Tibial nerve (tissue), 4 donors: Measurements from ENCODE around the gene HYCC2.
"Not testable (repeated sequence)": the region's sequence is repeated elsewhere in the genome, so short reads cannot be mapped to it uniquely, and the experiment has no call there.

Experiments used
- EP300 ChIP-seq, 2 donors: sonication (generic); formaldehyde crosslinking; IDR thresholded peaks; one replicate each; pipeline ENCODE4 v1.6.1; 2017; ENCODE audit warnings: antibody characterized with exemption in 2 of 2, mild to moderate bottlenecking in 1 of 2
- POLR2A ChIP-seq, 2 donors: fragments of 450-650 bp; IDR thresholded peaks; one replicate each; pipeline ENCODE4 v1.6.1; 2017; ENCODE audit warnings: antibody characterized with exemption in 2 of 2, mild to moderate bottlenecking in 2 of 2, moderate library complexity in 2 of 2
- TF ChIP-seq, protein P1 (sequence below), 5 experiments: fragments of 200-600 bp in 3 of 5; fragments of 450-650 bp in 2 of 5; sonication (generic) in 3 of 5; IDR thresholded peaks; one replicate each; pipeline ENCODE4 v1.5.1; 2016 to 2019; ENCODE audit warnings: antibody characterized with exemption in 5 of 5, mild to moderate bottlenecking in 3 of 5, moderate library complexity in 2 of 5

DNA sequence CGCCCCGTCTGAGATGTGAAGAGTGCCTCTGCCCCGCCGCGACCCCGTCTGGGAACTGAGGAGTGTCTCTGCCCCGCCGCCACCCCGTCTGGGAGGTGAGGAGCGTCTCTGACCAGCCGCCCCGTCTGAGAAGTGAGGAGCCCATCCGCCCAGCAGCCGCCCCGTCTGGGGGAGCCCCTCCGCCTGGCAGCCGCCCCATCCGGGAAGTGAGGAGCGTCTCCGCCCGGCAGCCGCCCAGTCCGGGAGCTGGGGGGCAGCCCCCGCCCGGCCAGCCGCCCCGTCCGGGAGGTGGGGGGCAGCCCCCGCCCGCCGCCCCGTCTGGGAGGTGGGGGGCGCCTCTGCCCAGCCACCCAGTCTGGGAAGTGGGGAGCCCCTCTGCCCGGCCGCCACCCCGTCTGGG lies 29.0 kb downstream of the HYCC2 start:
- TF ChIP-seq, protein P1, sequence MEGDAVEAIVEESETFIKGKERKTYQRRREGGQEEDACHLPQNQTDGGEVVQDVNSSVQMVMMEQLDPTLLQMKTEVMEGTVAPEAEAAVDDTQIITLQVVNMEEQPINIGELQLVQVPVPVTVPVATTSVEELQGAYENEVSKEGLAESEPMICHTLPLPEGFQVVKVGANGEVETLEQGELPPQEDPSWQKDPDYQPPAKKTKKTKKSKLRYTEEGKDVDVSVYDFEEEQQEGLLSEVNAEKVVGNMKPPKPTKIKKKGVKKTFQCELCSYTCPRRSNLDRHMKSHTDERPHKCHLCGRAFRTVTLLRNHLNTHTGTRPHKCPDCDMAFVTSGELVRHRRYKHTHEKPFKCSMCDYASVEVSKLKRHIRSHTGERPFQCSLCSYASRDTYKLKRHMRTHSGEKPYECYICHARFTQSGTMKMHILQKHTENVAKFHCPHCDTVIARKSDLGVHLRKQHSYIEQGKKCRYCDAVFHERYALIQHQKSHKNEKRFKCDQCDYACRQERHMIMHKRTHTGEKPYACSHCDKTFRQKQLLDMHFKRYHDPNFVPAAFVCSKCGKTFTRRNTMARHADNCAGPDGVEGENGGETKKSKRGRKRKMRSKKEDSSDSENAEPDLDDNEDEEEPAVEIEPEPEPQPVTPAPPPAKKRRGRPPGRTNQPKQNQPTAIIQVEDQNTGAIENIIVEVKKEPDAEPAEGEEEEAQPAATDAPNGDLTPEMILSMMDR (IDR thresholded peaks at IDR 0.05): not testable (repeated sequence)
- not testable (repeated sequence) for TF ChIP-seq POLR2A, EP300 (IDR thresholded peaks at IDR 0.05)
